ENCODE measurements around the gene SMARCB1.

Gene SMARCB1

GRCh38 chr22:23804781-23805291 lies 18.1 kb downstream of the SMARCB1 start:
- DNase-seq: no peak

DNA sequence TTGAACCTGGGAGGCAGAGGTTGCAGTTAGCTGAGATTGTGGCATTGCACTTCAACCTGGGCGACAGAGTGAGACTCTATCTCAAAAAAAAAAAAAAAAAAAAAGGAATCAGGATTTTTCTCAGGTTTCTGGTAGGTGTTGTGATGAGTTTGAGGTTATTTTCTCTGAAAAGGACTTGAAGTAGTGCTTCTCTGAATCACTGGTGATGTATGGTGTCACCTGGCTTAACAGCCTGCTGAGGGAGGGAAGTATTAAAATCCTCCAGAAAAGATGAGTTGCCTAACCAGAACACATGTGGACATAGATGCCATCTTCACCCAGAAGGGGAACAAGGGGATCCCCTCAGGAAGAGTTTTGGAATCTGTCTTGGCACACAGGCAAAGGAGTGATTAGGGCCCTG lies 20.1 kb downstream of the SMARCB1 start:
- DNase-seq: no peak

- DNase-seq: no peak
These were observed 25.6 kb downstream of the SMARCB1 start for GRCh38 chr22:23812378-23812777.

DNA sequence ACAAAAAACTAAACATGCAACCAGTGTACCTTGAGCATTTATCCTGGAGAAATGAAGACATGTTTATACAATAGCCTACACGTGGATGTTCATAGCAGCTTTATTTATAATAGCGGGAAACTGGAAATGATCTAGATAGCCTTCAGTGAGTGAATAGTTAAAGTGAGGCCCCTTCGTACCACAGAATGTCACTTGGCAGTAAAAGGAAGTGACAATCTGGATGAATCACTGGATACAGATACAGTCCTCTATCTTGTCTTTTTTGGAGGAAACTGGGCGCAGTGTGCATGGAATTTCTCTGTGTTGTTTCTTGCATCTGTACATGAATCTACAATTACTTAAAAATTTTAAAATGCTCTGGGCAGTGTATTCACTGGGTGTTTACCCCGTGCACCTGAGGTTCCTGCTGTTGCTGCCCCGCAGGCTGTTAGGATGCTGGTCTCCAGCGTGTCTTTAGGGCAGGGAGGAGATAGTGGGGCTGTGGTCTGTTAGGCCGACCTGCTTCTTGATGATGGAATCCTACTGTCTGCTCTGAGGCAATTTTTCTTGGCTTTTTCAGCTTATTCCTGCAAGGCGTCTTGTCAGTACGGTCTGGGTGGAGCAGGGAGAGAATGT lies 28.9 kb downstream of the SMARCB1 start:
- no peak for DNase-seq

- peak; percentile 83 for DNase-seq
These were observed 29.6 kb downstream of the SMARCB1 start for GRCh38 chr22:23816156-23816976.

- no peak for DNase-seq
These were observed 30.4 kb downstream of the SMARCB1 start for GRCh38 chr22:23817146-23817545.

- DNase-seq: no peak
These were observed 31.8 kb downstream of the SMARCB1 start for GRCh38 chr22:23818541-23818940.

GRCh38 chr22:23820748-23821211 lies 34.0 kb downstream of the SMARCB1 start:
- no peak for DNase-seq

- no peak for DNase-seq
These were observed 35.4 kb downstream of the SMARCB1 start for GRCh38 chr22:23822101-23822671.

DNA sequence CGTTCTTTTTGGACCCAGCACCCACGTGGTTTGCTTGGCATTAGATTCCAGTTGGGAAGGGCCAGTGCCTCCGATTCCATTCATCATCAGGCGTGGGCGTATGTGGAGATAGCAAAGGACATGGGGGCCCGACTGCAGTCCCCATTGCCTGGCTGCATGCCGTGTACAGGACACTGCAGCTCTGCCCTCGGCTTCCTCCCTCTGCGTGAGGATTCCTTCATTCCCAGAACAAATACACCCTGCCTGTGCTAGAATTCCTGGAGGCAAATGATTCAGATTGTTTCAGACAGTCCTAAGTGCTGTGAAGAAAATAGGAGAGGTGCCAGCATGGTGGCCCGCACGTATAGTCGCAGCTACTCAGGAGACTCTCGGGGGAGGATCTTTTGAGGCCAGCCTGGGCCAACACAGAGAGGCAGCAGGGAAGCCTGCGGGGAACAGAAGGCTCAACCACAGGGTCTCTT lies 36.6 kb downstream of the SMARCB1 start:
- no peak for DNase-seq

GRCh38 chr22:23824476-23825245 lies 37.9 kb downstream of the SMARCB1 start:
- DNase-seq: no peak

DNA sequence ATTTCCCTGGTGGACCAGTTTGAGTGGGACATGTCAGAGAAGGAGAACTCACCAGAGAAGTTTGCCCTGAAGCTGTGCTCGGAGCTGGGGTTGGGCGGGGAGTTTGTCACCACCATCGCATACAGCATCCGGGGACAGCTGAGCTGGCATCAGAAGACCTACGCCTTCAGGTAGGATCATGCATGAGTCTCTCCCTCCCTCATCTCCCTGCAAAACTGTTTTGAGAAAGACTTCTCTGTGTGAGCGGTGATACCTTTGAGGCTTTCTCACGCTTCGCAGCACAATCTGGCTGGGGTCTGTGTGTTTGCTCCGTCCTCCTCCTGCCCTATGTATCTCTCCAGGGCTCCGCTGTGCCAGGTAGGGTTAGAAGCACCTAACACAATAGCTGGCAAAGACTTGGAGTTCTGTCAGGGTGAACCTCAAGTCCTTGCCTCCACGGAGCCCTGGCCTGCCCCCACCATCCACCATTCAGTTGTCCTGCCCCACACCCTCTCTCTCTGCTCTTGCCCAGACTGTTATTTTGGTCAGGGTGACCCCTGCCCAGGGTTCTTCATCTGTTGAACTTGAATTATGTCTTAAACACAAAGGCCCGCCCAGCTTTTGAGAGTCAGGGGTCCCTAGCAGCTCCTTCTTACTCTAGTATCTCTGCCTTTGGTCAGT lies 38.6 kb downstream of the SMARCB1 start:
- no peak for DNase-seq

DNA sequence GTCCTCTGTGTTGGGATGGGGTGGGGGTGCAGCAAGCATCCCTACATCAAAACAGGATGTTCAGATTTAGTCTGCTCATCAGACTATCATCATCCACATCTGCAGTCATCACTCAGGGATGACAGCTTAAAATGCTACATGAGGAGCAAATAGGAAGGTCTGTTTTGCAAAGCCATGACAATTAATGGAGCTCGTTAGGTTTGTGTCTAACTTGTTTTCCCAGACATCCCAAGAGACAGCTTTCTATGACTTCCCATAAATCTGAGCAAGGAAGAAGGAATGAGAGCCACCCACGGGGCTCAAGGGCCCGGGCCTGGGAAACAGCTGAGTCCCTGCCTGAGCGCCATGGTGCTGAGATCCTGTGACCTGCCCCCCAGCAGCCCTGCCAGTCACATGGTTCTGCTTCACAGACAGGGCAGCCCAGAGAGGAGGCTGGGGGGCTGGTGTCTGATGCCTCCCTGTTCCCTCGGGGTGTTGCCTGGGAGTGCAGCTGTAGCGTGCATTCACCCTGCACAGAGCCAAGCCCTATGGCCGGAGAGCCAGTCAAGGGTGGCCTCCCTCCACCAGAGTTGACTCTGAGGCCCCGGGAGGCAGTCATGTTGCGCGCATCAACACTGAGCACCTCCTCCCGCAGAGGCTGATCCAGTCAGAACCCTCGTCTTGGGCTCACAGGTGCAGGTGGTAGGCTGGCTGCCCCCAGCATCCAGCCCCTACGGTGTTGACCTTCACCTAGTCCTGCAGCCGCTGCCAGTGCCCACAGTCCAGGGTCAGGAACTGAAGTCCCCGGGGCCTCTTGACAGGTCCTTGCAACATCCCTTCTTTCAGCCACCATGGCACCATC lies 40.0 kb downstream of the SMARCB1 start:
- DNase-seq: no peak

GRCh38 chr22:23827351-23827995 lies 40.7 kb downstream of the SMARCB1 start:
- no peak for DNase-seq

DNA sequence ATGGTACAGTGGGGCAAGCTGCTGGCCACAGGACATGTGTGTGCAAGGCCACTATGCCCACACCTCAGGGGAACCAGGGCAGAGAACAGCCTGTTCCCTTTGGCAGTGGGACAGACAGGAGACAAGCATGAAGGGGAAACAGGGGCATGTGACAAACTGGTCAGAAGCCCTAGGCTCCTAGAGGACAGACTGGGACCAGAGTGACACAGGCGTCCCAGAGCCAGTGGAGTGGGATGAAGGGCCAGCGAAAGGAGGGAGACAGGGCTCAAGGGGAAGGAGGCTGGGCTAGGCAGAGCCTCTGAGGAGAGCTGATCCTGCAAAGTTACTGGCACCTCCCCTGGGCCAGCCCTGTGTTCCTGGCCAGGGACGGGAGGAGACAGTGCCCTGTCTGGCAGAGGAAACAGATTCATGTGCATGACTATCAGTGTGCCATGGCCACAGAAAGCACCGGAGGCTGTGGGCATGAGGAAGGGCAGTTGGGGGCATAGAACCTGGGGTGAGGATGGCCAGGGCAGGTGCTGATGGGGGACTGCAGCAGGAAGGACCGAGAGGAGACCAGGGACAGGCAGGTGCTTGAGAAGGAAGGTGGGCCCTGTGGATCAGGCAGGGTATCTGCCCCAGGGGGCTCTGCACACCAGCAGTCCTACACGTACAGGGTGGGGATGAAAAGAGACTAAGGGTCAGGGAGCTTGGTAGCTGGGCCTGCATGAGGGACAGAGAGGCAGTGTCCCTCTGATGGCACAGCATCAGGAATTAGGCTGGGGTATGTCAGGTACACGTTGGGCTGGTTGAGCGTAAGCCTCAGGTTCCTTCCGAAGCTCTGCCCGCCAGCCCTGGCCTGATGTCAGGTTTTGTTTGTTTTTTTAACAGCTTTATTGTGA lies 42.3 kb downstream of the SMARCB1 start:
- no peak for DNase-seq

GRCh38 chr22:23829845-23830372 lies 43.1 kb downstream of the SMARCB1 start:
- no peak for DNase-seq

- no peak for DNase-seq
These were observed 44.5 kb downstream of the SMARCB1 start for GRCh38 chr22:23831261-23831660.

DNA sequence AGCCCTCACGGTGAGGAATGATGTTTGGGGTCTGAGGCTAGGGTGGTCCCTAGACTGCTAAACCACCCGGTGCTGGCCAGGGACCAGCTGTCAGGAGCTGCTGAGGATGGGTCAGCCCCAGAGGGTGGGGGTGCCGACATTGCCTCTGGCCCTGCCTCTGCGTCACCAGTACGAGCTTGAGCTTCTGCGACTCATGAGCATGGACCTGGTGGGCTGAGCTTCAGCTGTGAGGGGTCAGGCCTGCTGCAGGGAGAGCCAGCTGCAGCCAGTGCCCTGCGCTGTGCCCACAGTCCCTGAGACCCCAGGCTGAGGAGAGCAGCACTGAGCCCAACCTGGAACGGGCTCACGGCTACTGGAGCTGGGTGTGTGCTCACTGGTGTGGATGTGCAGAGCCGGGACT lies 45.0 kb downstream of the SMARCB1 start:
- DNase-seq: no peak

GRCh38 chr22:23832226-23833016 lies 45.7 kb downstream of the SMARCB1 start:
- DNase-seq: no peak

Data from NCI-H1694 (cell line).